ENCODE results near the gene CIART. TPM values are rescaled to one million over a fixed set of nuclear protein-coding genes. Genes with fewer than 3 reads are reported as not detected.

The CIART gene
- total RNA-seq, 1 donor from 2014 or later, result 8.7 TPM

GRCh38 chr1:150259758-150260669 lies 22.3 kb upstream of the CIART start:
- TF ChIP-seq CTCF (IDR thresholded peaks at IDR 0.05; ENCODE audit: borderline replicate concordance), result no peak
- intact Hi-C loops (cut with micrococcal nuclease), result no loop called here
- peak overlapping the region; percentile 64 for H3K27ac ChIP-seq (replicated peaks)

GRCh38 chr1:150261367-150261766 lies 21.0 kb upstream of the CIART start:
- Histone ChIP-seq H3K4me1 (peaks cover 31% of the 10 kb centered on the region), H3K9me3 (replicated peaks) (no peaks in the 10 kb centered on the region), H3K27me3 (ENCODE audit: low read depth) (no peaks in the 10 kb centered on the region), H3K4me3 (no peak overlapping the region), H3K36me3 (peaks cover 24% of the 10 kb centered on the region), H3K27ac (replicated peaks) (no peak overlapping the region)
- no peak for TF ChIP-seq CTCF (IDR thresholded peaks at IDR 0.05; ENCODE audit: borderline replicate concordance)
- DNase-seq, result no peak
- intact Hi-C loops (cut with micrococcal nuclease), result no loop called here

More at GRCh38 chr1:150259758-150260669, 22.3 kb upstream of the CIART start:
- no peak for DNase-seq
- H3K4me3 ChIP-seq, result peak overlapping the region; percentile 58
- H3K4me1 ChIP-seq, result peaks cover 41% of the 10 kb centered on the region
- H3K27me3 ChIP-seq (ENCODE audit: low read depth), result no peaks in the 10 kb centered on the region
- no peaks in the 10 kb centered on the region for H3K9me3 ChIP-seq (replicated peaks)
- peaks cover 11% of the 10 kb centered on the region for H3K36me3 ChIP-seq

- no peak for DNase-seq
- intact Hi-C loops (cut with micrococcal nuclease), result no loop called here
- Histone ChIP-seq H3K27me3 (ENCODE audit: low read depth) (no peaks in the 10 kb centered on the region), H3K36me3 (peaks cover 36% of the 10 kb centered on the region), H3K9me3 (replicated peaks) (no peaks in the 10 kb centered on the region), H3K27ac (replicated peaks) (no peak overlapping the region), H3K4me3 (no peak overlapping the region), H3K4me1 (peaks cover 30% of the 10 kb centered on the region)
- TF ChIP-seq CTCF (IDR thresholded peaks at IDR 0.05; ENCODE audit: borderline replicate concordance), result no peak
These were observed 19.7 kb upstream of the CIART start for GRCh38 chr1:150262388-150263320.

- H3K4me3 ChIP-seq, result no peak overlapping the region
- peaks cover 37% of the 10 kb centered on the region for H3K4me1 ChIP-seq
- intact Hi-C loops (cut with micrococcal nuclease), result no loop called here
- no peaks in the 10 kb centered on the region for H3K9me3 ChIP-seq (replicated peaks)
- no peak for TF ChIP-seq CTCF (IDR thresholded peaks at IDR 0.05; ENCODE audit: borderline replicate concordance)
- no peak overlapping the region for H3K27ac ChIP-seq (replicated peaks)
- H3K27me3 ChIP-seq (ENCODE audit: low read depth), result no peaks in the 10 kb centered on the region
- H3K36me3 ChIP-seq, result peaks cover 36% of the 10 kb centered on the region
- DNase-seq, result no peak
These were observed 18.8 kb upstream of the CIART start for GRCh38 chr1:150263549-150263948.

- Histone ChIP-seq H3K36me3 (peaks cover 36% of the 10 kb centered on the region), H3K27me3 (ENCODE audit: low read depth) (no peaks in the 10 kb centered on the region), H3K4me1 (peaks cover 47% of the 10 kb centered on the region), H3K27ac (replicated peaks) (peak overlapping the region; percentile 99), H3K4me3 (peak overlapping the region; percentile 99), H3K9me3 (replicated peaks) (no peaks in the 10 kb centered on the region)
- intact Hi-C loops (cut with micrococcal nuclease), result no loop called here
- no peak for TF ChIP-seq CTCF (IDR thresholded peaks at IDR 0.05; ENCODE audit: borderline replicate concordance)
- DNase-seq, result no peak
These were observed 14.5 kb upstream of the CIART start for GRCh38 chr1:150267896-150268295.
